Natural killer cell (primary cell): ENCODE results near the gene SAMD14. TPM values are rescaled to one million over a fixed set of nuclear protein-coding genes. Genes with fewer than 3 reads are reported as not detected.

ENCODE experiments used
- ATAC-seq, 3 donors: fragments of 150-1000 bp in 2 of 3; fragments of 200-7000 bp in 1 of 3; cut with Tn5 transposase; 1 replicate in 1 of 3; 2 replicates in 2 of 3; pipeline ENCODE4 v1.10.0; 2021; ENCODE audit warnings: mild to moderate bottlenecking in 2 of 3, moderate library complexity in 2 of 3
- DNase-seq, 2 donors: peaks; one replicate each; pipeline versions ENCODE4 v3.0.0 to v3.0.0-alpha.2; 2013 to 2021; ENCODE audit warnings: mixed read lengths in 1 of 2
- H3K27ac ChIP-seq: one replicate; pipeline ENCODE4 v1.5.1; 2013; ENCODE audit warnings: mild to moderate bottlenecking, low read length
- H3K27me3 ChIP-seq: one replicate; pipeline ENCODE4 v1.6.1; 2013; ENCODE audit warnings: low read length; ENCODE audit not compliant: control insufficient read depth, insufficient read depth
- H3K36me3 ChIP-seq: one replicate; pipeline ENCODE4 v1.6.1; 2013; ENCODE audit warnings: low read length; ENCODE audit not compliant: control insufficient read depth, insufficient read depth
- H3K4me1 ChIP-seq: one replicate; pipeline ENCODE4 v1.6.1; 2013; ENCODE audit warnings: low read length; ENCODE audit not compliant: control insufficient read depth, insufficient read depth
- H3K4me3 ChIP-seq: one replicate; pipeline ENCODE4 v1.5.1; 2013; ENCODE audit warnings: low read length
- H3K9me3 ChIP-seq: one replicate; pipeline ENCODE4 v1.6.1; 2013; ENCODE audit warnings: low read length; ENCODE audit not compliant: control insufficient read depth, insufficient read depth
- H3K27ac Mint-ChIP-seq, 2 donors: one replicate each; pipeline ENCODE4 v1.8.0; 2022; ENCODE audit warnings: mild to moderate bottlenecking in 2 of 2, mixed read lengths in 2 of 2, moderate library complexity in 1 of 2
- H3K27me3 Mint-ChIP-seq, 2 donors: one replicate each; pipeline ENCODE4 v1.8.0; 2022; ENCODE audit warnings: low read depth in 2 of 2, mixed read lengths in 2 of 2
- H3K36me3 Mint-ChIP-seq: one replicate; pipeline ENCODE4 v1.8.0; 2022; ENCODE audit warnings: mixed read lengths
- H3K4me1 Mint-ChIP-seq, 2 donors: one replicate each; pipeline ENCODE4 v1.8.0; 2022; ENCODE audit warnings: mixed read lengths in 2 of 2
- H3K4me3 Mint-ChIP-seq: one replicate; pipeline ENCODE4 v1.8.0; 2022; ENCODE audit warnings: mild to moderate bottlenecking, moderate library complexity, mixed read lengths
- H3K9me3 Mint-ChIP-seq, 2 donors: one replicate each; pipeline ENCODE4 v1.8.0; 2022; ENCODE audit warnings: mixed read lengths in 2 of 2
- CTCF ChIP-seq: fragments of 200-600 bp; IDR thresholded peaks from one replicate; pipeline ENCODE4 v1.8.0; 2022; ENCODE audit warnings: antibody characterized with exemption
- WGBS: methylation state at CpG from one replicate; pipeline ENCODE4 v1.1.7; 2013; ENCODE audit warnings: missing lambda C conversion rate; ENCODE audit not compliant: insufficient coverage; 5-methylcytosine and 5-hydroxymethylcytosine counted together
- intact Hi-C: fragments of 100-400 bp; cut with micrococcal nuclease; formaldehyde crosslinking; loops from one replicate; pipeline ENCODE4 v1.14.2; 2022
- total RNA-seq, 4 donors: library from RNA; stranded (reverse); fragments of 120-200 nt in 1 of 4; gene quantifications; one replicate each; pipeline versions ENCODE4 v1.2.3 to v1.2.4, GENCODE V29; 2013 to 2022

SAMD14 gene
- total RNA-seq, 3 donors from 2014 or later (not counting 1 experiment from before 2014, with no cell fraction given), result 1.1 to 2.1 (median 1.5) TPM

GRCh38 chr17:50100480-50100883 is 29.5 kb downstream of the SAMD14 start:
- Histone ChIP-seq H3K4me1 (peaks cover 53% of the 10 kb centered on the region), H3K27ac (no peak overlapping the region), H3K4me3 (no peak overlapping the region), H3K36me3 (peaks cover 21% of the 10 kb centered on the region), H3K27me3 (no peaks in the 10 kb centered on the region), H3K9me3 (no peaks in the 10 kb centered on the region)
- 79% methylated on average over 5 of the region's 5 CpGs for WGBS
- Mint-ChIP-seq H3K36me3 (no peaks in the 10 kb centered on the region), H3K9me3 (no peaks in the 10 kb centered on the region), H3K4me3 (no peak overlapping the region), H3K4me1 (peaks cover 40 to 42% of the 10 kb centered on the region in 2 donors), H3K27me3 (no peaks in the 10 kb centered on the region), H3K27ac (no peak overlapping the region)
- intact Hi-C loops, result no loop called here
- ATAC-seq, result peak in 1 of 3 donors; percentile 54
- no peak for TF ChIP-seq CTCF
- no peak for DNase-seq

GRCh38 chr17:50099003-50099402 is 31.0 kb downstream of the SAMD14 start:
- TF ChIP-seq CTCF, result no peak
- DNase-seq (no peak), ATAC-seq (no peak)
- H3K27me3 ChIP-seq, result no peaks in the 10 kb centered on the region
- 95% methylated on average over 5 of the region's 5 CpGs for WGBS
- Mint-ChIP-seq H3K27me3 (no peaks in the 10 kb centered on the region), H3K36me3 (no peaks in the 10 kb centered on the region), H3K4me1 (peaks cover 50 to 55% of the 10 kb centered on the region in 2 donors), H3K4me3 (no peak overlapping the region), H3K27ac (no peak overlapping the region), H3K9me3 (no peaks in the 10 kb centered on the region)
- intact Hi-C loops, result loop anchor here (5.0 to 10.0 kb wide), 2 partner anchors 53 to 196 kb away; partner anchors contain the start of gene PPP1R9B
- H3K27ac ChIP-seq, result no peak overlapping the region
- H3K4me1 ChIP-seq, result peaks cover 55% of the 10 kb centered on the region
- H3K9me3 ChIP-seq, result no peaks in the 10 kb centered on the region
- peaks cover 19% of the 10 kb centered on the region for H3K36me3 ChIP-seq
- no peak overlapping the region for H3K4me3 ChIP-seq

GRCh38 chr17:50098583-50098982 is 31.4 kb downstream of the SAMD14 start:
- TF ChIP-seq CTCF, result no peak
- ATAC-seq (no peak), DNase-seq (no peak)
- no peak overlapping the region for H3K4me3 Mint-ChIP-seq
- 94% methylated on average over 3 of the region's 4 CpGs for WGBS
- H3K4me1 ChIP-seq, result peaks cover 55% of the 10 kb centered on the region
- peaks cover 19% of the 10 kb centered on the region for H3K36me3 ChIP-seq
- H3K27ac ChIP-seq, result no peak overlapping the region
- H3K27ac Mint-ChIP-seq, result no peak overlapping the region
- H3K9me3 ChIP-seq, result no peaks in the 10 kb centered on the region
- intact Hi-C loops, result loop anchor here (5.0 to 10.0 kb wide), 2 partner anchors 54 to 196 kb away; partner anchors contain the start of gene PPP1R9B
- H3K9me3 Mint-ChIP-seq, result no peaks in the 10 kb centered on the region
- no peaks in the 10 kb centered on the region for H3K27me3 Mint-ChIP-seq
- H3K36me3 Mint-ChIP-seq, result no peaks in the 10 kb centered on the region
- no peak overlapping the region for H3K4me3 ChIP-seq
- H3K4me1 Mint-ChIP-seq, result peaks cover 50 to 56% of the 10 kb centered on the region in 2 donors
- H3K27me3 ChIP-seq, result no peaks in the 10 kb centered on the region

GRCh38 chr17:50097926-50098325 is 32.0 kb downstream of the SAMD14 start:
- ATAC-seq, result no peak
- Mint-ChIP-seq H3K9me3 (no peaks in the 10 kb centered on the region), H3K27me3 (no peaks in the 10 kb centered on the region), H3K4me1 (peaks cover 50 to 56% of the 10 kb centered on the region in 2 donors), H3K36me3 (no peaks in the 10 kb centered on the region), H3K4me3 (no peak overlapping the region), H3K27ac (no peak overlapping the region)
- Histone ChIP-seq H3K27me3 (no peaks in the 10 kb centered on the region), H3K27ac (no peak overlapping the region), H3K9me3 (no peaks in the 10 kb centered on the region), H3K4me3 (no peak overlapping the region), H3K36me3 (peaks cover 17% of the 10 kb centered on the region), H3K4me1 (peaks cover 55% of the 10 kb centered on the region)
- intact Hi-C loops, result loop anchor here (5.0 to 10.0 kb wide), 2 partner anchors 54 to 197 kb away; partner anchors contain the start of gene PPP1R9B
- no peak for TF ChIP-seq CTCF
- 97% methylated on average over 4 of the region's 4 CpGs for WGBS
- DNase-seq, result no peak
